Measurements from ENCODE around the gene RXFP2. TPM values are rescaled to one million over a fixed set of nuclear protein-coding genes. Genes with fewer than 3 reads are reported as not detected.

RXFP2 gene, protein sequence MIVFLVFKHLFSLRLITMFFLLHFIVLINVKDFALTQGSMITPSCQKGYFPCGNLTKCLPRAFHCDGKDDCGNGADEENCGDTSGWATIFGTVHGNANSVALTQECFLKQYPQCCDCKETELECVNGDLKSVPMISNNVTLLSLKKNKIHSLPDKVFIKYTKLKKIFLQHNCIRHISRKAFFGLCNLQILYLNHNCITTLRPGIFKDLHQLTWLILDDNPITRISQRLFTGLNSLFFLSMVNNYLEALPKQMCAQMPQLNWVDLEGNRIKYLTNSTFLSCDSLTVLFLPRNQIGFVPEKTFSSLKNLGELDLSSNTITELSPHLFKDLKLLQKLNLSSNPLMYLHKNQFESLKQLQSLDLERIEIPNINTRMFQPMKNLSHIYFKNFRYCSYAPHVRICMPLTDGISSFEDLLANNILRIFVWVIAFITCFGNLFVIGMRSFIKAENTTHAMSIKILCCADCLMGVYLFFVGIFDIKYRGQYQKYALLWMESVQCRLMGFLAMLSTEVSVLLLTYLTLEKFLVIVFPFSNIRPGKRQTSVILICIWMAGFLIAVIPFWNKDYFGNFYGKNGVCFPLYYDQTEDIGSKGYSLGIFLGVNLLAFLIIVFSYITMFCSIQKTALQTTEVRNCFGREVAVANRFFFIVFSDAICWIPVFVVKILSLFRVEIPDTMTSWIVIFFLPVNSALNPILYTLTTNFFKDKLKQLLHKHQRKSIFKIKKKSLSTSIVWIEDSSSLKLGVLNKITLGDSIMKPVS
- total RNA-seq: not detected

DNA sequence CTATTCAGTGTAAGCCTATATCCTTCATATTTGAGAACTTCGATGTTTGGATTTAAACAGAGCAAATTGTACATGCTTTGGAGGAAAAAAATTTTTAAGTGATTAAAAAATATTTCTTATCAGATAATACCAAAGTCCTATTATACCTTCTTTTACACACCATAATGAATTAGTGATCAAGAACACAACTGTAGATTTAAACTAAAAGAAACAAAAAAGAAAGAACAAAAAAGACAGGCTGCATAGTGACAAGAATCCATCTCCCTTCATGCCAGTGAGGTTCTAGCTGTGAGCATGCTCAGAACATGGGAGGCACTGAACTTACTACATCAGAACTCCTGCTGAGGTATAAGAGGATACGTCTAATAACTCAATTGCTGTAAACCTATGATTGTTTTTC, at the start of gene RXFP2:
Gene RXFP2, plus strand, starts transcription at position 301 of the 400 bp plus-strand sequence. Its CDS starts 87 bp downstream, at position 388.
- no peak within 1 kb of the TSS for H3K27ac ChIP-seq
- no peak within 1 kb of the TSS for H3K4me3 ChIP-seq
- TF ChIP-seq, protein P1, sequence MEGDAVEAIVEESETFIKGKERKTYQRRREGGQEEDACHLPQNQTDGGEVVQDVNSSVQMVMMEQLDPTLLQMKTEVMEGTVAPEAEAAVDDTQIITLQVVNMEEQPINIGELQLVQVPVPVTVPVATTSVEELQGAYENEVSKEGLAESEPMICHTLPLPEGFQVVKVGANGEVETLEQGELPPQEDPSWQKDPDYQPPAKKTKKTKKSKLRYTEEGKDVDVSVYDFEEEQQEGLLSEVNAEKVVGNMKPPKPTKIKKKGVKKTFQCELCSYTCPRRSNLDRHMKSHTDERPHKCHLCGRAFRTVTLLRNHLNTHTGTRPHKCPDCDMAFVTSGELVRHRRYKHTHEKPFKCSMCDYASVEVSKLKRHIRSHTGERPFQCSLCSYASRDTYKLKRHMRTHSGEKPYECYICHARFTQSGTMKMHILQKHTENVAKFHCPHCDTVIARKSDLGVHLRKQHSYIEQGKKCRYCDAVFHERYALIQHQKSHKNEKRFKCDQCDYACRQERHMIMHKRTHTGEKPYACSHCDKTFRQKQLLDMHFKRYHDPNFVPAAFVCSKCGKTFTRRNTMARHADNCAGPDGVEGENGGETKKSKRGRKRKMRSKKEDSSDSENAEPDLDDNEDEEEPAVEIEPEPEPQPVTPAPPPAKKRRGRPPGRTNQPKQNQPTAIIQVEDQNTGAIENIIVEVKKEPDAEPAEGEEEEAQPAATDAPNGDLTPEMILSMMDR (IDR thresholded peaks at IDR 0.05): no peak
- H3K27me3 ChIP-seq: no peaks in the 10 kb centered on the region
- no peaks in the 10 kb centered on the region for H3K4me1 ChIP-seq
- H3K36me3 ChIP-seq: no peaks in the 10 kb centered on the region
- intact Hi-C loops (cut with DNase I): no loop called here
- DNase-seq (ENCODE audit: low spot score in 2 of 2): no peak
- no peaks in the 10 kb centered on the region for H3K9me3 ChIP-seq

DNA sequence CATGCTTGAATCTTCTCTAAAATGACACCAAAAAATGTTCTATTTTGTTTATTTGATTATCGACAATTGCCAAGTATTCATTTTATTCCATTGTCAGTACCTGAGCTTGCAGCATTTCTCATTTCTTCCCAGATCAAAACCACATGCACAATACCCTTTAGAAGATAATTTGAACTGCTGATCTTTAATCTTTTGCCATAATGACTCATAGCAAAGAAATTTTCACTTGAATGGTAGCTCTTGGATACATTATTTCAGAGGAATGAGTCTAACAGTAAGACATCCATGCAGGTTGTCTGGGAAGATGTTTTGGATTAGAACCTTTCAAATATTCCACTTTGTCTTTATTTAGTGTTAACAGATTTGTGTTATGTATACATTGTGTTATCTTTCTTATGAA, 42.0 kb upstream of the RXFP2 start:
- no peaks in the 10 kb centered on the region for H3K36me3 ChIP-seq
- H3K27me3 ChIP-seq: no peaks in the 10 kb centered on the region
- TF ChIP-seq, protein P1 (IDR thresholded peaks at IDR 0.05): no peak
- no peaks in the 10 kb centered on the region for H3K4me1 ChIP-seq
- no peak for DNase-seq (ENCODE audit: low spot score in 2 of 2)
- no peak overlapping the region for H3K4me3 ChIP-seq
- H3K27ac ChIP-seq: no peak overlapping the region
- intact Hi-C loops (cut with DNase I): no loop called here
- peaks cover 12% of the 10 kb centered on the region in 2 donors for H3K9me3 ChIP-seq

DNA sequence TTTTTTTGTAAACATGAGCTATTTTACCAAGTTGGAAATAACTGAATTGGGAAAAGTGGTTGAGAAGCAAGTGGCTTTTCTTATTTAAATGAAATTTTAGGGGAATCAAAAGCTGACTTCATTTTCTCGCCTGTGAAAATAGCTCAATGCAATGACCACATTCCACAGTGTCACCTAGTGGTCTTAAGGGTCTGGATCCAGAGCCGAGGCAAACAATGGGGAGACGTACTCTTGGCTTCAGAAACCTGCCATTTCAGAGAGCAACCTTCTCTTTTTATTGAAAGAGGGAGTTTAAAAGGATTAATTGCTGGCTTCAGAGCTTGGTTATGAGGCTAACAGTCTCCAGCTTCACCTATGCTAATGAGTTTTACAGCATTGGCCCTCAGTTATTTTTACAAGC, 39.7 kb upstream of the RXFP2 start:
- Histone ChIP-seq H3K4me3 (no peak overlapping the region), H3K9me3 (peaks cover 4 to 9% of the 10 kb centered on the region in 2 donors), H3K4me1 (no peaks in the 10 kb centered on the region), H3K27me3 (no peaks in the 10 kb centered on the region), H3K27ac (no peak overlapping the region), H3K36me3 (no peaks in the 10 kb centered on the region)
- intact Hi-C loops (cut with DNase I): no loop called here
- TF ChIP-seq, protein P1 (IDR thresholded peaks at IDR 0.05): no peak
- DNase-seq (ENCODE audit: low spot score in 2 of 2): no peak

GRCh38 chr13:31703780-31704179, 35.5 kb upstream of the RXFP2 start:
- Histone ChIP-seq H3K27me3 (no peaks in the 10 kb centered on the region), H3K9me3 (no peaks in the 10 kb centered on the region), H3K27ac (no peak overlapping the region), H3K4me3 (no peak overlapping the region), H3K36me3 (no peaks in the 10 kb centered on the region), H3K4me1 (no peaks in the 10 kb centered on the region)
- TF ChIP-seq, protein P1 (IDR thresholded peaks at IDR 0.05): no peak
- intact Hi-C loops (cut with DNase I): no loop called here
- DNase-seq (ENCODE audit: low spot score in 2 of 2): no peak

- H3K27me3 ChIP-seq: no peaks in the 10 kb centered on the region
- no peaks in the 10 kb centered on the region for H3K36me3 ChIP-seq
- intact Hi-C loops (cut with DNase I): no loop called here
- H3K4me3 ChIP-seq: no peak overlapping the region
- H3K4me1 ChIP-seq: no peaks in the 10 kb centered on the region
- no peaks in the 10 kb centered on the region for H3K9me3 ChIP-seq
- DNase-seq (ENCODE audit: low spot score in 2 of 2): no peak
- TF ChIP-seq, protein P1 (IDR thresholded peaks at IDR 0.05): no peak
- H3K27ac ChIP-seq: no peak overlapping the region
Observed at GRCh38 chr13:31706105-31706504, 33.2 kb upstream of the RXFP2 start.

All from ascending aorta (tissue), 2 donors.